T-helper 9 cell (primary cell): ENCODE measurements around the gene GRIP2.
A peak's percentile ranks its signal among the peaks of the same experiment; 100 is the strongest.

ENCODE experiments used
- DNase-seq: peaks from one replicate; pipeline ENCODE4 v3.0.0-alpha.2; 2020

Gene GRIP2

GRCh38 chr3:14463330-14464140 lies 76.6 kb downstream of the GRIP2 start:
- DNase-seq = no peak

GRCh38 chr3:14462738-14463137 lies 77.4 kb downstream of the GRIP2 start:
- no peak for DNase-seq

GRCh38 chr3:14461748-14462324 lies 78.3 kb downstream of the GRIP2 start:
- DNase-seq = peak; percentile 35

- DNase-seq = no peak
Measured at GRCh38 chr3:14461006-14461747, 79.0 kb downstream of the GRIP2 start.

- DNase-seq = no peak
Measured at GRCh38 chr3:14460342-14461005, 79.7 kb downstream of the GRIP2 start.

GRCh38 chr3:14459787-14460186 lies 80.4 kb downstream of the GRIP2 start:
- DNase-seq = no peak

- DNase-seq = no peak
Measured at GRCh38 chr3:14459384-14459783, 80.8 kb downstream of the GRIP2 start.

- DNase-seq = no peak
Measured at GRCh38 chr3:14458434-14459275, 81.5 kb downstream of the GRIP2 start.

- no peak for DNase-seq
Measured at GRCh38 chr3:14457999-14458398, 82.1 kb downstream of the GRIP2 start.

GRCh38 chr3:14457481-14457880 lies 82.7 kb downstream of the GRIP2 start:
- DNase-seq = no peak

- no peak for DNase-seq
Measured at GRCh38 chr3:14456794-14457193, 83.3 kb downstream of the GRIP2 start.

GRCh38 chr3:14455571-14456317 lies 84.4 kb downstream of the GRIP2 start:
- DNase-seq = no peak

- DNase-seq = no peak
Measured at GRCh38 chr3:14454639-14455310, 85.4 kb downstream of the GRIP2 start.

GRCh38 chr3:14453876-14454638 lies 86.1 kb downstream of the GRIP2 start:
- no peak for DNase-seq

GRCh38 chr3:14452740-14453710 lies 87.1 kb downstream of the GRIP2 start:
- DNase-seq = no peak

- DNase-seq = no peak
Measured at GRCh38 chr3:14451844-14452739, 88.0 kb downstream of the GRIP2 start.

GRCh38 chr3:14450922-14451606 lies 89.1 kb downstream of the GRIP2 start:
- no peak for DNase-seq
